Dermis blood vessel endothelial cell (primary cell): Measurements from ENCODE around the gene BCL2L12. TPM values are rescaled to one million over a fixed set of nuclear protein-coding genes. Genes with fewer than 3 reads are reported as not detected.

Experiments used
- DNase-seq: peaks from one replicate; pipeline ENCODE4 v3.0.0; 2010
- total RNA-seq: library from RNA; depleted of rRNA; stranded (reverse); fragments of >200 nt; gene quantifications from 2 replicates; pipeline ENCODE4 v1.2.3, GENCODE V29; 2014

The BCL2L12 gene
- total RNA-seq, 1 donor from 2014 or later, result 3.1 TPM

- peak; percentile 36 for DNase-seq
Measured at GRCh38 chr19:49642492-49643035, 23.2 kb upstream of the BCL2L12 start.

DNA sequence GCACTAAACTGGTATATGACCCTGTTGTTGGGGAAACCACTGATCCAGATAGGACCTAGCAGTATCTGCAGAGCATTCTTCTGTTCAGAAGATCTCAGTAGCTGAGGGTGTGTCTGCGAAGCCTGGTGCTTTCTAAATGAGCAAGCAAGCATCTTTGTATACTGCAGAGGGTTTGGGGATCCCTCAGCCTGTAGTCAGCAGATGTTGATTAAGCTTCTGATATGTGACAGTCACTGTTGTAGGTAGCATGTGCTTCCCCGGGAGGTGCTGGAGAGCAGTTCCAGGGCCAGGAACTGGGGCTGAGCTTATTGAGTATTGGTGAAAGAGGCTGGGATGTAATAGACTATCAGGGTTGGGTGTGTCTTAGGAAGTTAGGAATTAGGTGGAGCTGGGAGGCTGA is 22.3 kb upstream of the BCL2L12 start:
- no peak for DNase-seq

GRCh38 chr19:49645592-49645991 is 20.1 kb upstream of the BCL2L12 start:
- DNase-seq, result no peak

DNA sequence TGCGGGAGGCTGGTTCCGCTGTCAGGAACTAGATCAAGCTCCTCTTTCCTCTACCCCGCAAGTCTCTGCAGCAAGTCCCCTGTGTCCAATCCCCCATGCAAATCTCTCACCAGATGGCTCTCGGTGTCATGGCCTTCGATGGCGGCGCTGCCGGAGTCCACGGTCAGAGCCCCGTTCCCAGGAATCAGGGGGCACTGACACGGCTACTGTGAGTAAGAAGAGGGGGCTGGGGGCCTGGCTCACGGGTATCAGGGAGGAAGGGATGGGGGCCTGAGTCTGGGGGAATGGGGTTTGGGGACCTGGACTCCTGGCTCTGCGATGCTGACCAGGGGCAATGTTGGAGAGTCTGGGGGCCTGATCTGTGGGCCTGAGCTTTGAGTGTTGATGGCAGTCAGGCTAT is 19.7 kb upstream of the BCL2L12 start:
- DNase-seq, result no peak

- no peak for DNase-seq
Measured at GRCh38 chr19:49646586-49646985, 19.1 kb upstream of the BCL2L12 start.

- DNase-seq, result no peak
Measured at GRCh38 chr19:49651029-49651819, 14.5 kb upstream of the BCL2L12 start.

- DNase-seq, result no peak
Measured at GRCh38 chr19:49651820-49652550, 13.7 kb upstream of the BCL2L12 start.

DNA sequence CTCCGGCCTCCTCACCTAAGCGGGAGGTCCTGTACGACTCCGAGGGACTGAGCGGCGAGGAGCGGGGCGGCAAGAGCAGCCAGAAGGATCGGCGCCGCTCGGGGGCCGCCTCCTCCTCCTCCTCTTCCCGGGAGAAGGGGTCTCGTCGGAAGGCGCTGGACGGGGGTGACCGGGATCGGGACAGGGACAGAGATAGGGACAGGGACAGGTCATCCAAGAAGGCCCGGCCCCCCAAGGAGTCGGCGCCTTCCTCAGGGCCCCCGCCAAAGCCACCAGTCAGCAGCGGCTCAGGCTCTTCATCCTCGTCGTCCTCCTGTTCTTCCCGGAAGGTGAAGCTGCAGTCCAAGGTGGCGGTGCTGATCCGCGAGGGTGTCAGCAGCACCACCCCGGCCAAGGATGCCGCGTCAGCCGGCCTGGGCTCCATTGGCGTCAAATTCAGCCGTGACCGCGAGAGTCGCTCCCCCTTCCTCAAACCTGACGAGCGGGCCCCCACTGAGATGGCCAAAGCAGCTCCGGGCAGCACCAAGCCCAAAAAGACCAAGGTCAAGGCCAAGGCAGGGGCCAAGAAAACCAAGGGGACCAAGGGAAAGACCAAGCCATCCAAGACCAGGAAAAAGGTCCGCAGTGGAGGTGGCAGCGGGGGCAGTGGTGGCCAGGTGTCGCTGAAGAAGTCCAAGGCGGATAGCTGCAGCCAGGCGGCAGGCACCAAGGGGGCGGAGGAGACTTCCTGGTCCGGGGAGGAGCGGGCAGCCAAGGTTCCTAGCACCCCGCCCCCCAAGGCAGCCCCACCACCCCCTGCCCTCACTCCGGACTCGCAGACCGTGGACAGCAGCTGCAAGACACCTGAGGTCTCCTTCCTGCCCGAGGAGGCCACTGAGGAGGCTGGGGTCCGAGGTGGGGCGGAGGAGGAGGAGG is 12.9 kb upstream of the BCL2L12 start:
- DNase-seq, result no peak

DNA sequence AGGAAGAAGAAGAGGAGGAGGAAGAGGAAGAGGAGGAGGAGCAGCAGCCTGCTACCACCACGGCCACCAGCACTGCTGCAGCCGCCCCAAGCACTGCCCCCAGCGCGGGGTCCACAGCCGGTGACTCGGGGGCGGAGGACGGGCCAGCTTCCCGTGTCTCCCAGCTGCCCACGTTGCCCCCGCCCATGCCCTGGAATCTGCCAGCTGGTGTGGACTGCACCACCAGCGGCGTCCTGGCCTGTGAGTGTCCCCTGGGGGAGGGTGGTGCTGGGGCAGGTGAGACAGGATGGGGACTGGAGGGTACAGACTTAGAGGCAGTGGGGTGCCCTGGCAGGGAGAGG is 12.3 kb upstream of the BCL2L12 start:
- DNase-seq, result no peak

DNA sequence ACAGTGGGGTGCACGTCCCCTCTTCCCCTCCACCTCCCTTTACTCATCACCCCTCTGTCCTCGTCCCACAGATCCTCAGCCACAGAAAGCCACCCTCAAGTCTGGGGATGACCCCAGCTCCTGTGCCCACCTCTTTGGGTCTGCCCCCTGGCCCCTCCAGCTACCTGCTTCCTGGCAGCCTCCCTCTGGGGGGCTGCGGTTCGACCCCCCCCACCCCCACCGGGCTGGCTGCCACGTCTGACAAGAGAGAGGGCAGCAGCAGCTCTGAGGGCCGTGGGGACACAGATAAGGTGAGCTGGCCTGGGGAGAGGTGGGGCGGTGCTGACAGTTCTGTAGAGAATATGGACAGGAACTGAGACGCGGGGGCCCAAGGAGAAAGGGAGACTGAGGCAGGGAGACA is 11.2 kb upstream of the BCL2L12 start:
- no peak for DNase-seq

DNA sequence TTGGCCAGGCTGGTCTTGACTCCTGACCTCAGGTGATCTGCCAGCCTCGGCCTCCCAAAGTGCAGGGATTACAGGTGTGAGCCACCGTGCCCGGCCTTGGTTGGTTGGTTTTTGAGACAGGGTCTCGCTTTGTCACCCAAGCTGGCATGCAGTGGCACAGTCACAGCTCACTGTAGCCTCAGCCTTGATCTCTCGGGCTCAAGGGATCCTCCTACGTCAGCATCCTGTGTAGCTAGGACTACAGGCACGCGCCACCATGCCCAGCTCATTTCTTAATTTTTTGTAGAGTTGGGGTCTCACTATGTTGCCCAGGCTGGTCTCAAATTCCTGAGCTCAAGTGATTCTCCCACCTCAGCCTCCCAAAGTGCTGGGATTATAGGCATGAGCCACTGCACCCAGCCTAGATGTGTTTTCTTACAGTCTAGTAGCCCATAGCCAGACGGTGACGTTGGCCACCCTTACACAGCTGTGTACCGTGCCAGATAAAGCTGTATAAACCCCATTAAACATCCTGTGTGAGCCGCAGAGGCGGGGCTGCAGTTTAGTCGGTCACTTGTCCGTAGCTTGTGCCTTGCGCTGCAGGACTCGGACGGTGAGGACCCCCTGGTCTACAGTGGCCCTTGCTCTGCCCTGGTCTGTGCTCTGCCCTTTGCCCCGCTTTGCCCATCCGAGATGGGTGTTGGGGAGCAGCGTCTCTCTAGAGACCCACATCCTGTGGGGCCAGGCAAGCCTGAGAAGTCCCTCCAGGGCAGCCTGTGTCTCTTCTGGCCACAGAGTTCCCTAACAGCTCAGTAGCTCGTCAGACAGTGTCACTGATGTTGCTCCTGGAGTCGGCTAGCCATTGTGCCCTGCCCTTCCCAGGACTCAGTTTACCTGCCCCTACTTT is 9.9 kb upstream of the BCL2L12 start:
- no peak for DNase-seq

DNA sequence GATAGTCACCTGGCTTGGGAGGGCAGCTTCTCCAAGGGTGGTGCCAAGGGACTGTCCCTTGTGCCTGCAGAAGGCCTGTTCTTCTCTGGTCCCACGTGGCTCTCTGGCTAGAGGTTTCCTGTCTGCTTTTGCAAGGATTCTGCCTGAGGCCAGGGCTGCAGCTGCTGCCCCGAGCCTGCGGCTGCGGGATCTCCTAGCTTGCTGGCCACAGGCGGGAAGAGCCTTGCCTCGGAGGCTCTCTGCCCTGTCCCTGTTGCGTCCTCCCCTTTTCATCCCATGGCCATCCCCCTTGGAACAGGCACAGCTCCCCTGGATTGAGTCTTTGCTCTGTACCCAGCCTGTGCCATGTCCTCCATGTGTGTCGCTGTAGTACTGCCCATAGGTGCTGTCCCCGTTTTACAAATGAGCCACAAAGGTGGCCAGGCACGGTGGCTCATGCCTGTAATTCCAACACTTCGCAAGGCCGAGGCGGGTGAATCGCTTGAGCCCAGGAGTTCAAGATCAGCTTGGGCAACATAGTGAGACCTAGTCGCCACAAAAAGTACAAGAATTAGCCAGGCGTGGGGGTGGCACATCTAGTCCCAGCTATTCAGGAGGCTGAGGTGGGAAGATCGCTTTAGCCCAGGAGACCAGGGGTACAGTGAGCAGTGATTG is 9.2 kb upstream of the BCL2L12 start:
- no peak for DNase-seq

DNA sequence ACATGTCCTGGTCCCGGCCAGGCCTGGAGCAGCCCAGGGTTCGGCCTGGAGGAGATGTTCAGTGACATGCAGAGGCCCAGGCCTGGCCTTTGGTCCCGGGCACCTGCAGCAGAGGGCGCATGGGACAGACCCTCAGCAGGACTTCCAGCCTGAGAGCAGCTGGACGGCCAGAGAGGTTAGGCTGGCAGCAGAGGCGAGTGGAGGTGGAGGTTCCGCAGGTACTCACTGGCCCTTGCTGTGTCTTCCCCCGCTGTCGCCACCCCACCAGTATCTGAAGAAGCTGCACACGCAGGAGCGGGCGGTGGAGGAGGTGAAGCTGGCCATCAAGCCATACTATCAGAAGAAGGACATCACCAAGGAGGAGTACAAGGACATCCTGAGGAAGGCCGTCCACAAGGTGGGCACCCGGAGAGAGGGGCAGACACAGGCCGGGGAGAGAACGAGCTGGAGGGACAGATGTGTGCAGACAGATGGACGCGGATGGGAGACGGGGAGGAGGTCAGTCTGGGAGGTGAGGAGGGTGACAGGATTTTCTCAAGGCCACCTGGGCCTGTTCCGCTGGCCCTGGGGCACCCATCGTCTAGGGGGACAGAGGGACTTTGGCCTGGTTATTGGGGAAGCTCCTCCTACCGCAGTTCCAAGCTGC is 8.1 kb upstream of the BCL2L12 start:
- no peak for DNase-seq

DNA sequence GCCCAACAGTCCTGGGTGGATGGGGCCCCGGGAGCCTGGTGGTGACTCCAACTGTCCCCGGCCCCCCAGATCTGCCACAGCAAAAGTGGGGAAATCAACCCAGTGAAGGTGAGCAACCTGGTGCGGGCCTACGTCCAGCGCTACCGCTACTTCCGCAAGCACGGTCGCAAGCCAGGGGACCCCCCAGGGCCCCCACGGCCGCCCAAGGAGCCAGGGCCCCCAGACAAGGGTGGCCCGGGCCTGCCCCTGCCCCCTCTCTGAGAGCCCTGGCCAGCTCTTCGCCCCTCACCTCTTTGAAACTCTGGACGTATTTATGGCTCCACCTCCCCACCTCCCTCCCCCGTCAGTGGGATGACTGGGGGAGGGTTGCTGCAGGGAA is 7.6 kb upstream of the BCL2L12 start:
- DNase-seq, result no peak

DNA sequence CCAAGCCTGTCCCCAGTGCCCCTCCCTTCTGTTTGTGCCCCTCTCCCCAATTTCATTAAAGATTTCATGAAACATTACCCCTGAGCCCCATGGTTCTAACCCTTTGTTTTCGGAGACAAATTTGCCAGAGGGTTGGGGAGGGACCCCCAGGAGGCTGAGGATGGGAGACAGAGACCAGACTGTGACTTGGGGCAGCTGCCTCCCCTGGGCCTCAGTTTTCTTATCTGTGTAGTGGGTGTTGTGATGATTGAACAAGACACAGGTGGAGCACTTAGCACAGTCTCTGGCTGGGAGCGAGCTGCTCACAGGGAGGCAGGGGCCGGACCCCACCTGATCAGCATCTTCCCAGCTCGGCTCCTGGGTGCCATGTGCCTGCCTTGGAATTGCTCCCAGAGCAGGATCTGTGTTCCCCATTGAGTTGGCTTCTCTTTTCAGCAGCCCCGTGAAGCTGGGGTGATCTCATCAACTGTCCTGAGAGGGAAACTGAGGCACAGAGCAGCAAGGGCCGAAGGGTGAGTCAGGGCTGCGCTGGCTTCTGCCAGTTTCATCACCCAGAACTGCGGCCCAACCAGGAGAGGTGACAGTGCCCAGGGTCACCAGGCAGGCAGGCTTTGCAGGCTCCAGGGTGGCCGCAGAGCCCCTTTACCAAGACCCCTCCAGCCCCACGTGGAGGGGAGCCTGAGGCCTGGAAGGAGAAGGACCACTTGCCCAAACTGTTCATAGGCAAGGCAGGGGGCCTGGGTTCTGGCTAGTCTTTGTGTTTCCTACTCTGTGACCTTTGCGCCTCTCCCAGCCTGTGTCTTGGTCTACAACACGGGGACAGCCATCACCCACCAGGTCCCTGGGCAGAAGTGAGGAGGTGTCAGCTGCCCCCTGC is 6.9 kb upstream of the BCL2L12 start:
- DNase-seq, result no peak

DNA sequence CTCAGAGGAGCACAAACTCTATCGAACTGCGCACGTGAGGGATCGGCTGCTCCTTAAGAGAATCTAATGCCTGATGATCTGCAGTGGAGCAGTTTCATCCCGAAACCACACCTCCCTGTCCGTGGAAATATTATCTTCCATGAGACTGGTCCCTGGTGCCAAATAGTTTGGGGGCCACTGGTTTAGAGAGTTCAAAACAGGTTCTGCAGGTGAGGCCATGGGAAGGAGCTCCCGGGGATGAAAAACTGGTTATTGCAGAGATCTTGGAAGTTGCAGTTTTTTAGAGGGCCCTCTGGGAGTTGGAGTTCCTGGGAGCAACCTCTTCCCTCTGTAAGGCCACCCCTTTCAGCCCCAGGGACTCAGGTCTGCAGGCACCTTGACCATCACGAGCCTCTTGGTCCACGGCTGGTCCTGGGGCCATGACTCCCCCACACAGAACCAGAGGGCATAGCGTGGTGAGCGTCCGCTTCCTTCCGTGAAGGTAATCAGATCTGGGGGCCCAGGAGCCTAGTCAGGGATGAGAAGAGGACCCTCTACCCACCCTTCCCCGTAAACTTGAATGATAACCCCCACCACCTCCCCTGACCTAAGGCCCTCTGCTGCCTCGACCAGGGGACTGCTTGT is 5.3 kb upstream of the BCL2L12 start:
- DNase-seq, result no peak

GRCh38 chr19:49662011-49662410 is 3.7 kb upstream of the BCL2L12 start:
- DNase-seq, result no peak

- DNase-seq, result no peak
Measured at GRCh38 chr19:49663224-49663623, 2.5 kb upstream of the BCL2L12 start.
